ENCODE measurements around the gene LYSET.
A peak's percentile ranks its signal among the peaks of the same experiment; 100 is the strongest.
"Not testable (repeated sequence)": the region's sequence is repeated elsewhere in the genome, so short reads cannot be mapped to it uniquely, and the experiment has no call there.

LYSET gene

GRCh38 chr14:93230539-93230938 lies 45.4 kb downstream of the LYSET start:
- no peak for DNase-seq

- peak; percentile 24 for DNase-seq
Observed at GRCh38 chr14:93231129-93231979, 46.2 kb downstream of the LYSET start.

GRCh38 chr14:93232159-93232558 lies 47.0 kb downstream of the LYSET start:
- DNase-seq: no peak

- DNase-seq: not testable (repeated sequence)
Observed at GRCh38 chr14:93233078-93233477, 48.0 kb downstream of the LYSET start.

- peak; percentile 68 for DNase-seq
Observed at GRCh38 chr14:93234798-93235197, 49.7 kb downstream of the LYSET start.
